ENCODE measurements around the gene LSM4. TPM values are rescaled to one million over a fixed set of nuclear protein-coding genes. Genes with fewer than 3 reads are reported as not detected.

LSM4 gene
- total and polyA plus RNA-seq, 10 donors: 55.8 to 192 (median 80.2) TPM

DNA sequence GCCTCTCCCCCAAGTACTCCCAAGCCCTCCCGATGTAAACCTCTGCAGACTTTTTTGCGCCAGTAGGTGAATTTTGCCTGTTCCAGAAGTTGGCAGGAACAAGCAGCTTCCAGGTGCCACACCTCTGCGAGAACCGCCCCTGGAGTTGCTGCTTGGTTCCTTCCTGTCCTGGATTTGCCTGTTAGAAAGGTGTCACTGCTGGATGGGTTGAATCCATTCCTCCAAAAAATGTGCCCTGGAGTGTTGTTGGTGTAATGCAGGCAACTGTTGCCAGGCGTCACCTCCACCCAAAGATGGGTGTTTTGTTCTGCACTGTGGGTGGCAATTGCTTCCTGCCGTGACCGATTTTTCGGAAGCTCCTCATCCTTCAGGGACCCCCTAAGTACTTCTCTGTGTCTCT, 23.2 kb upstream of the LSM4 start:
- 73 to 80% (median 77%) methylated on average over 8 of the region's 8 CpGs for WGBS, 5 donors
- peaks cover 3 to 31% (median 16%) of the 10 kb centered on the region in 6 donors for H3K4me1 ChIP-seq

DNA sequence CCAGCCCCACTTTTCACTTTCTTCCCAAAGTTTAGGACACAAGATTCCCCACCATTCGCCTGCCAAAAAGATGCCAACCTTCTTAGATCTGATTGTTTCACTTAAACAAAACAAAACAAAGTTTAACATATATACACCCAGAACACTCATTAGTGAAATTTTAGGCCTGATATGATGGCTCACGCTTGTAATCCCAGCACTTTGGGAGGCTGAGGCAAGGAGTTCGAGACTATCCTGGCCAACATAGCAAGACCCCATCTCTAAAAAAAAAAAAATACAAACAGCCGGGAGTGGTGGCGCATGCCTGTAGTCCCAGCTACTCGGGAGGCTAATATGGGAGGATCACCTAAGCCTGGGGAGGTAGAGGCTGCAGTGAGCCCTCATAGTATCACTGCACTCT, 22.4 kb upstream of the LSM4 start:
- no peak overlapping the region for H3K27ac ChIP-seq
- H3K27me3 ChIP-seq (replicated peaks in 1 of 7): no peaks in the 10 kb centered on the region
- intact Hi-C loops (cut with DNase I; ENCODE audit: low total_unique reads): loop anchor here (5.0 kb wide), 1 partner anchor 67 kb away; no protein-coding TSS in a partner anchor
- no peak for DNase-seq
- H3K9me3 ChIP-seq: no peaks in the 10 kb centered on the region
- peaks cover 0 to 63% (median 7%) of the 10 kb centered on the region in 6 donors for H3K36me3 ChIP-seq
- H3K4me1 ChIP-seq: peaks cover 3 to 34% (median 19%) of the 10 kb centered on the region in 6 donors
- H3K4me3 ChIP-seq: no peak overlapping the region
- WGBS, 5 donors: 88 to 98% (median 95%) methylated on average over 6 of the region's 6 CpGs
- TF ChIP-seq POLR2A (IDR thresholded peaks at IDR 0.05): no peak
- TF ChIP-seq, protein P1, sequence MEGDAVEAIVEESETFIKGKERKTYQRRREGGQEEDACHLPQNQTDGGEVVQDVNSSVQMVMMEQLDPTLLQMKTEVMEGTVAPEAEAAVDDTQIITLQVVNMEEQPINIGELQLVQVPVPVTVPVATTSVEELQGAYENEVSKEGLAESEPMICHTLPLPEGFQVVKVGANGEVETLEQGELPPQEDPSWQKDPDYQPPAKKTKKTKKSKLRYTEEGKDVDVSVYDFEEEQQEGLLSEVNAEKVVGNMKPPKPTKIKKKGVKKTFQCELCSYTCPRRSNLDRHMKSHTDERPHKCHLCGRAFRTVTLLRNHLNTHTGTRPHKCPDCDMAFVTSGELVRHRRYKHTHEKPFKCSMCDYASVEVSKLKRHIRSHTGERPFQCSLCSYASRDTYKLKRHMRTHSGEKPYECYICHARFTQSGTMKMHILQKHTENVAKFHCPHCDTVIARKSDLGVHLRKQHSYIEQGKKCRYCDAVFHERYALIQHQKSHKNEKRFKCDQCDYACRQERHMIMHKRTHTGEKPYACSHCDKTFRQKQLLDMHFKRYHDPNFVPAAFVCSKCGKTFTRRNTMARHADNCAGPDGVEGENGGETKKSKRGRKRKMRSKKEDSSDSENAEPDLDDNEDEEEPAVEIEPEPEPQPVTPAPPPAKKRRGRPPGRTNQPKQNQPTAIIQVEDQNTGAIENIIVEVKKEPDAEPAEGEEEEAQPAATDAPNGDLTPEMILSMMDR (IDR thresholded peaks at IDR 0.05 in 8 of 11, conservative IDR thresholded peaks at IDR 0.05 in 3 of 11): no peak
- no peak for TF ChIP-seq POLR2AphosphoS5 (IDR thresholded peaks at IDR 0.05)

More for the DNA sequence above, 23.2 kb upstream of the LSM4 start:
- H3K27me3 ChIP-seq (replicated peaks in 1 of 7): no peaks in the 10 kb centered on the region
- H3K36me3 ChIP-seq: peaks cover 0 to 71% (median 8%) of the 10 kb centered on the region in 6 donors
- no peaks in the 10 kb centered on the region for H3K9me3 ChIP-seq
- no peak for TF ChIP-seq POLR2A (IDR thresholded peaks at IDR 0.05)
- TF ChIP-seq, protein P1 (IDR thresholded peaks at IDR 0.05 in 8 of 11, conservative IDR thresholded peaks at IDR 0.05 in 3 of 11): no peak
- no peak overlapping the region for H3K27ac ChIP-seq
- DNase-seq: no peak
- no peak overlapping the region for H3K4me3 ChIP-seq
- intact Hi-C loops (cut with DNase I; ENCODE audit: low total_unique reads): loop anchor here (5.0 kb wide), 1 partner anchor 66 kb away; no protein-coding TSS in a partner anchor

DNA sequence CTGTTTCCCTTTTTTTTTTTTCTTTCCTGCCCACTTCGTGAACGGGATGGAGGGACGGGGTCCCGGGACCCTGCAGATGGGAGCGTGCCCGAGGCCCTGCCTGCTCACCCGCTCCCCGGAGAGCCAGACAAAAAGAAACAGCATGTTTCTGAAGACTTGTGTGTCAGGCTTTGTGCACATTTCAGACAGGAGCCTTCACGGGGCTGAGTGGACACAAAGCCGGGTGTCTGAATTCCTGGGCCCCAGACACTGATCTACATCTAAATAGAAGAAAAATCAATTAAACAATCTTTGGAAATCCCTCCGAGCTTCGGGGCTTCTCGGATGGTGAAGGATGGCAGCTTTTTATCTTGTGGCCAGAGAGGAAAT, 21.7 kb upstream of the LSM4 start:
- no peaks in the 10 kb centered on the region for H3K27me3 ChIP-seq (replicated peaks in 1 of 7)
- WGBS, 5 donors: 74 to 87% (median 80%) methylated on average over 13 of the region's 13 CpGs
- H3K9me3 ChIP-seq: no peaks in the 10 kb centered on the region
- peaks cover 0 to 58% (median 6%) of the 10 kb centered on the region in 6 donors for H3K36me3 ChIP-seq
- H3K4me3 ChIP-seq: no peak overlapping the region
- no peak for DNase-seq
- H3K27ac ChIP-seq: peak overlapping the region in 3 of 8 donors; percentile 5 to 16 (median 6)
- intact Hi-C loops (cut with DNase I; ENCODE audit: low total_unique reads): no loop called here
- TF ChIP-seq POLR2AphosphoS5 (IDR thresholded peaks at IDR 0.05): no peak
- no peak for TF ChIP-seq POLR2A (IDR thresholded peaks at IDR 0.05)
- TF ChIP-seq, protein P1 (IDR thresholded peaks at IDR 0.05 in 8 of 11, conservative IDR thresholded peaks at IDR 0.05 in 3 of 11): no peak
- H3K4me1 ChIP-seq: peaks cover 8 to 41% (median 24%) of the 10 kb centered on the region in 6 donors

DNA sequence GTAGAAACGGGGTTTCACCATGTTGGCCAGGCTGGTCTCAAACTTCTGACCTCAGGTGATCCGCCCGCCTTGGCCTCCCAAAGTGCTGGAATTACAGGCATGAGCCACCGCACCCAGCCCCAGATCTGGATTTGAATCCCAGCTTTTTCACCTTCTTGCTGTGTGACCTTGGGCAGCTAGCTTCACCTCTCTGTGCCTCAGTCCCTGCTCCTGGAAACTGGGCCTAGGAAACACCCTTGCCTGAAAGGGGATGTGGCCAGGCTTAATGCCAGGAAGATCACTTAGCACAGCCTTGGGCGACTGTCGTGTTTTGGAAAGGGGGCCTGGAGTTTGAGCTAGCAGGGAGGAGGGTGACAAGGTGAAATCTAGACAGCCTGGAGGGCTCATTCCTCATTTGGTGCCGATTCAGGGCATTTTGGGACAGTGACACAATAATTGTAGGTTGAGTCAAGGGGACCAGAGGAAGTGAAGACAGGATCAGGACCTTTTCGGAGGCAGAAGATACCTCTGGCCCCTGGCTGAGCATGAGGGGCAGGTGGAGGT, 19.3 kb upstream of the LSM4 start:
- Histone ChIP-seq H3K4me3 (no peak overlapping the region), H3K27ac (peak overlapping the region in 2 of 8 donors; percentile 14 to 33), H3K4me1 (peaks cover 10 to 61% (median 25%) of the 10 kb centered on the region in 6 donors), H3K9me3 (no peaks in the 10 kb centered on the region), H3K27me3 (replicated peaks in 1 of 7) (no peaks in the 10 kb centered on the region), H3K36me3 (peaks cover 0 to 43% (median 6%) of the 10 kb centered on the region in 6 donors)
- intact Hi-C loops (cut with DNase I; ENCODE audit: low total_unique reads): no loop called here
- WGBS, 5 donors: 70 to 84% (median 72%) methylated on average over 7 to 8 of the region's 8 CpGs
- TF ChIP-seq, protein P1 (IDR thresholded peaks at IDR 0.05 in 8 of 11, conservative IDR thresholded peaks at IDR 0.05 in 3 of 11): no peak
- TF ChIP-seq POLR2A (IDR thresholded peaks at IDR 0.05): no peak
- TF ChIP-seq POLR2AphosphoS5 (IDR thresholded peaks at IDR 0.05): no peak
- DNase-seq: no peak
